NOMO-1 treated with DMSO at 0.1 percent for 48 hours (cell line): Measurements from ENCODE around the gene NIM1K.
A peak's percentile ranks its signal among the peaks of the same experiment; 100 is the strongest.
"Not testable (repeated sequence)": the region's sequence is repeated elsewhere in the genome, so short reads cannot be mapped to it uniquely, and the experiment has no call there.

Experiments
- DNase-seq: peaks from one replicate; lab custom pipeline; 2025; ENCODE audit not compliant: unreplicated experiment; lab: John Stamatoyannopoulos, UW

Gene NIM1K

DNA sequence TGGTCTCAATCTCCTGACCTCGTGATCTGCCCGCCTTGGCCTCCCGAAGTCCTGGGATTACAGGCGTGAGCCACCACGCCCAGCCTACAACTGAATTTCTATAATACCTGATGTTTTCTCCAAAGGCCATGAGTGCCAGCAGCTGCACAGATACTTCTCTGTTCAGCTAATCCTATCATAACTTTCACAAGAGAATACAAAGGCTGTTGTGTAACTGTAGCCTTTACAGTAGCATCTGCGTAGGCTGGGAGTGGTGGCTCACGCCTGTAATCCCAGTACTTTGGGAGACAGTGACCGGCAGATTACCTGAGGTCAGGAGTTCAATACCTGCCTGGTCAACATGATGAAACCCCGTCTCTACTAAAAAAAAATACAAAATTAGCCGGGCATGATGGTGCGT is 8.9 kb upstream of the NIM1K start:
- DNase-seq = not testable (repeated sequence)

- DNase-seq = peak; percentile 47
Measured at GRCh38 chr5:43190755-43191603, 1.0 kb upstream of the NIM1K start.

GRCh38 chr5:43192558-43193180 is 644 bp downstream of the NIM1K start:
- no peak for DNase-seq

DNA sequence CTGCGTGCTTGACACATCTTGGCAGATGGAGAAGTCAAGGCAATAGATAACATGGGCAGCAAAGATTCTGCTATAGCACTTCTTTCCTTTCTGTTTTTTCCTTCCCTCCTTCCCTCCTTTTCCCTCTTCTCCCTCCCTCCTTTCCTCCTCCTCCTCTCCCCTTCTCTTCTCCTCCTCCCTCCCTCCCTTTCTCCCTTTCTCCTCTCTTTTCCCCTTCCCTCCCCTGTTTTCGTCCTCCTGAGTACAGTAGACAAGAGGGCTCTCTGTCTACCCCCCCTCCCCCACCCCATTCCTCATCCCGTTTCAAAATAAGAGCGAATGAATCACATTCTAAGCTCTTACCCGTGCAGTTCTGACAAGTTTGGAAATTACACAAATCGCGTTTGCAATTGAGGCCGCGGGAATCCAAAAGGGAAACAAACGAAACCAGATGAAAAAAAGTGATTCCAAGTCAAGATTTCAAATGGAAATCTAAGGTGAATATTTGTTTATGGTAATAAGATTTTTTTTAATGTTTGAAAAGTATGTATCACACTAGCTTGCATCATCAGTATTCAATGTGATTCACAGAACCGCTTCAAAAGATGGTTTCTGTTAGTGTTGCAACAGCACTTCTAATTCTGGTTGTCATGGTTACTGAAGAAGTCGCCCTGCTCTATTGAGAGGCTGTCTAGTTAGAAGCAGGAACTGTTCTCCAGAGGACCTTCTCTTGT is 1.3 kb downstream of the NIM1K start:
- peak; percentile 100 for DNase-seq

- DNase-seq = no peak
Measured at GRCh38 chr5:43193894-43194265, 1.9 kb downstream of the NIM1K start.

DNA sequence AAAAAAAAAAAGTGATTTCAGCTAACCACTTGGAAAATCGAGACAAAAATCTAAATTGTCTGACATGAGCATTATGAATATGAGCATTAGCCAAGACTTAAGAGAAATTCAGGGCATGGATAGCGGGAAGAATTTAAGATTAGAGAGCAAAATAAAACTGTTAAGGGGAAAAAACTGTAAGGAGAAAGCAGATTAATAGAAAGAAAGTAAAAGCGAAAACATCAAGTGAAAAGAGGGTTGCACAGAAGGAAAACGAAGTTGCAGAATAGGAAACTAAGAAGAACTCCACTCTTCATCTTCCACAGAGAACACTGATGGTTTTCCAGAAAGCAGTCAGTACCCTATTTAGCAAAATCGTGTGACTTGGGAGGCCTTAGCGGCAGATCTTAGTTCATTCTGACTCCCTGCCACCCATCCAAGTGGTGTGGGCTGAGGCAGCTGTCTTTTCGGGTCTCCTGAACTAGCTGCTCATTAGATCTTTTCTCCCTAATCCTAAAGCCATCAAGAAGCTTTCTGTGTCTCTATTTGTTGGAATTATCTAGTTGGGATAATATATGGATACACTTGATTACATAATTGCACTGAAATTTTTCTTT is 3.7 kb downstream of the NIM1K start:
- DNase-seq = no peak

DNA sequence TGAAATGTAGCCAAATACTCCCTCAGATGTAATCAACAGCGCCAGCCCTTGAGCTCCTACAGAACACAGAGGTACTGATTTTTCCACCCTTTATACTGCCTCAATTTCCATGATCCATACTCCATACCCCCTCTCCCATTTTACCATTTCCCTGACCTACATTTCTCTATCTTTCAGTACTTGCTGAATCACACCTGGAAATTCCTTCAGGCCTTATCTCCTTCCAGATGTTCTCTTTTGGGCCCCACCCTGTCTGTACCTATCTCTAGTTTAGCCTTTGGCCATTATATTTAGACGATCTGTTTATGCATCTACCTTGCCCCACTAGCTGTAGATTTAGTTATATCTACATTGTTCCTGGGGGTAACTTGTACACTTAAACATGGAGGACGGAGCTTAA is 5.5 kb downstream of the NIM1K start:
- DNase-seq = no peak

- DNase-seq = not testable (repeated sequence)
Measured at GRCh38 chr5:43201442-43201841, 9.4 kb downstream of the NIM1K start.

DNA sequence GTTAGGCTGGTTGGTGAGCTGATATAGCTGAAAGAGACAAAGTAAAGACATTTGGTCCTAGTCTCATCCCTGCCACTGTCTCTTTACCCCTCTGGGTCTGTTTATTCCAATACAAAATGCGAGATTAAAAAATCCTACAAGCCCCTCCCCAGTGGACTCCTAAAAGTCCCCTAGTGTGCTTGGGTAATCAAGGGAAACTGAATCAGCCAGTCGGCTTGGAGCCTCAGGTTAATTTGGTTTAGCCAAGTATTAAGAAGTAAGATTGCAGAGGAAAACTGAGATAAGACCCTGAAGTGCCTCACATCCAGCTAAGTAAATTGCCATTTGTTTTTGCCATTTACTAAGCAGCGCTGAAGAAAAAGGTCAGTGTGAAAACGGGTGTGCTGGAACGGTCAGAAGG is 10.4 kb downstream of the NIM1K start:
- no peak for DNase-seq

DNA sequence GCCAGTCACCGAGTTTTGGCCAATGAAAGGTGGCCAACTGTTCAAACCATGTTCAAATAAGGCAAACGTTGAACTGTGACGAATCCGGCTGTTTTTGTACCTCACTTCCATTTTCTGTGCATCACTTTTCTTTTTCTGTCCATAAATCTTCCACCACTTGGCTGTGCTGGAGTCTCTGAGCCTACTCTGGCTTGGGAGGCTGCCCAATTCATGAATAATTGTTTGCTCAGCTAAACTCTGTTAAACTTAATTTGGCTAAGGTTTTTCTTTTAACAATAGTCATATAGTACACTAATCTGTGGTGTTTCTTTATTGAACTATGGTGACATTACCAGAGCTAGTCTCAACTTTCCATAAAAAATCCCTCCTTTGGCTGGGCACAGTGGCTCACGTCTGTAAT is 11.3 kb downstream of the NIM1K start:
- DNase-seq = no peak

- DNase-seq = no peak
Measured at GRCh38 chr5:43204958-43205357, 12.9 kb downstream of the NIM1K start.

GRCh38 chr5:43207601-43208000 is 15.6 kb downstream of the NIM1K start:
- DNase-seq = no peak

GRCh38 chr5:43208658-43209057 is 16.6 kb downstream of the NIM1K start:
- no peak for DNase-seq

DNA sequence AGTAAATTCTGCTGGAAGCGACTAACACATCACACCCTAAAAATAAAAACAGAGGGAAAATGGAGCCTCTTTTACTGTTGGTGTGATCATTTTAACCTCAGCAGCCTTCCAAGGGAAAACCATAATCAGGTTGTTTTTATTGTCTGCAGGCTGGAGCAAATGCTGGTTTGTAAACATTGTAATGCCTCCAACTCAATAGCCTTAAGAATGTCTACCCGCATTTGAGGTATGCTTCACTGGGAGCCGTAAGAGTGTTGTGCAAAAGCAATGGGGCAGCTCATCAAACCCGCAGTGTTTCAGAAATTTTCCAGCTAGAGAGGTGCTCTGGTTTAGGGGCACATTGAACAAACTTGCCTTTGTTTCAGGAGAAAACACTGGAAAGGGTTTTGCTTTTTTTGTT is 17.0 kb downstream of the NIM1K start:
- DNase-seq = no peak

- no peak for DNase-seq
Measured at GRCh38 chr5:43209833-43210232, 17.8 kb downstream of the NIM1K start.

DNA sequence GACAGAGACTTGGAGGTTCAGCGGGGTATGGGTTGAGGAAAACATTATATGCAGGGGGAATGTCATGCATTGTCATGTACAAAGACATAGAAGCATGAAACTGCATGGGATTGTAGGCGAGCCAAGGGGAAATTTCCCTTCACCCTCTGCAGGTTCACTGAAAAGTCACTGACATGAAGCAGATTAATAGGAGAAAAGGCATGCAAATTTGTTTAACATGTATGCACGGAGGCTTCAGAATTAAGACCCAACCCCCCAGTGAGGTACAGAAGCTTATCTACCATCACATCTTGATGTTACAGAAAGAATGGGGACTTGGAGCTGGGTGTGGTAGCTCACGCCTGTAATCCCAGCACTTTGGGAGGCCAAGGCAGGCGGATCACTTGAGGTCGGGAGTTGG is 18.5 kb downstream of the NIM1K start:
- DNase-seq = no peak

DNA sequence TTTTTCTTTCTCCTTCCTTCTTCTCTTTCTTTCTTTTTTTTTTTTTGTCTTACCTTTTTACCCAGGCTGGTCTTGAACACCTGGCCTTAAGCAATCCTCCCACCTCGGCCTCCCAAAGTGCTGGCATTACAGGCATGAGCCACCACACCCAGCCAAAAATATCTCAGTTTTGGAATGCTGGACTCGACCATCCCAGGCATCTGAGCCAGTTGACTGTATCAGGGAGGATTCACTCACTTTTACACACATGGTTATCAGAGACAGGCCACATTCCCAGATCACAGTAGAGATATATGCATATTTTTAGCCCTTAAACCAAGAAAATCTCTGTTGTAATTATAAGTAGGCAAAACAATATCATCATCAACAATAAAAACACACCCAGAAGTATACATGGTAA is 21.9 kb downstream of the NIM1K start:
- no peak for DNase-seq

DNA sequence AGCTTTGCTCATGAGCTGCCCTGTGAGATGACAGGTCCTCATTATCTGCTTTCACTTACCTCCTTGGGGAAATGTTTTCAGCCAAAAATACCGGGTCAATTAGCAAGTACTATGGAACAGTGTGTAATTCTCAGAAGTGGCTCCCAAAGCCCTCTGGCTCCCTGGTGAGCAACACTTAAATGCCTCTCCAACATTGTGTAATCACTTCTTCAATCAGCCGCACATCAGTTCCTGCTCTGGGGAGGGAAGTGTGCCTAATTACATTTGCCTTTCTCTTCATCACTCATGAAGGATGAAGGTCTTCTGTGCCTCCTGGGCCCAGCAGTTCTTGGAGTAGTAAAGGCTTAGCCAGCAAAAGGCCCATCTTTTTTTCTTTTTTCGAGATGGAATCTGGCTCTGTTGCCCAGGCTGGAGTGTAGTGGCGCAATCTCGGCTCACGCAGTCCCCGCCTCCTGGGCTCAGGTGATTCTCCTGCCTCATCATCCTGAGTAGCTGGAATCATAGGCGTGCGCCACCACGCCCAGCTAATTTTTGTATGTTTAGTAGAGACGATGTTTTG is 23.1 kb downstream of the NIM1K start:
- peak; percentile 92 for DNase-seq

GRCh38 chr5:43216941-43217340 is 24.9 kb downstream of the NIM1K start:
- no peak for DNase-seq

DNA sequence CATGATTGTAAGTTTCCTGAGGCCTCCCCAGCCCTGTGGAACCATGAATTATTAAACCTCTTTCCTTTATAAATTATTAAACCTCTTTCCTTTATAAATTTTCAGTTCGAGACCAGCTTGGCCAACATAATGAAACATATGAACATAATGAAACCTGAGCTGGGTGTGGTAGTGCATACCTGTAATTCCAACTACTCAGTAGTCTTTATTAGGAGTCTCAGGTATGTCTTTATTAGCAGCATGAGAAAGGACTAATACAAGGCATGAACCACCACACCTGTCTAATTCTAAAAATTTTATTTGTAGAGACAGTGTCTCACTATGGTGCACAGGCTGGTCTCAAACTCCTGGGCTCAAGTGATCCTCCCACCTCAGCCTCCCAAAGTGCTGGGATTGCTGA is 27.1 kb downstream of the NIM1K start:
- no peak for DNase-seq

DNA sequence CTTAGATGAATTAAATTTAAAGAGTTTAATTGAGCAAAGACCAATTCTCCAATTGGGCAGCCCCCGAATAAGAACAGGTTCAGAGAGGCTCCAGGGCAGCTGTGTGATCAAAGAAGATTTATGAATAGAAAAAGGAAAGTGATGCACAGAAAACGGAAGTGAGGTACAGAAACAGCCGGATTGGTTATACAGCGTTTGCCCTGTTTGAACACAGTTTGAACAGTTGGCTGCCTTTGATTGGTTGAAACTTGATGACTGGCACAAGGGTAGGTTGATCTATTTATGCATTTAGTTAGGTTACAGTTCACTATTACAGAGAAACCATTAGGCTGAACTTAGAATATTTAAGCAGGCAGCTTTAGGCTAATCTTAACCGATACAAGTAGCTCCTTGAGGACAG is 29.5 kb downstream of the NIM1K start:
- DNase-seq = peak; percentile 26
